GM10266 (cell line): ENCODE data around the gene LRRC25.

Source experiments
- DNase-seq: peaks from one replicate; pipeline ENCODE4 v3.0.0; 2012; ENCODE audit errors: extremely low spot score
- CTCF ChIP-seq: IDR thresholded peaks from 2 replicates; pipeline ENCODE4 v1.5.1; 2012; ENCODE audit warnings: mild to moderate bottlenecking, low read depth; ENCODE audit not compliant: control insufficient read depth, insufficient read depth; ENCODE audit errors: missing control alignments

LRRC25 gene

GRCh38 chr19:18425515-18426415 is 28.3 kb upstream of the LRRC25 start:
- no peak for TF ChIP-seq CTCF
- no peak for DNase-seq

- TF ChIP-seq CTCF = no peak
- DNase-seq = no peak
Measured at GRCh38 chr19:18424890-18425514, 27.6 kb upstream of the LRRC25 start.

- no peak for TF ChIP-seq CTCF
Measured at GRCh38 chr19:18424122-18424889, 26.9 kb upstream of the LRRC25 start.

GRCh38 chr19:18423258-18424020 is 26.0 kb upstream of the LRRC25 start:
- no peak for DNase-seq
- TF ChIP-seq CTCF = no peak

More at GRCh38 chr19:18424122-18424889, 26.9 kb upstream of the LRRC25 start:
- DNase-seq = no peak

GRCh38 chr19:18422530-18423191 is 25.2 kb upstream of the LRRC25 start:
- no peak for TF ChIP-seq CTCF
- no peak for DNase-seq

- no peak for TF ChIP-seq CTCF
- DNase-seq = no peak
Measured at GRCh38 chr19:18421371-18421959, 24.0 kb upstream of the LRRC25 start.
